ENCODE data around the gene TRPM3.
"Not testable (repeated sequence)": the region's sequence is repeated elsewhere in the genome, so short reads cannot be mapped to it uniquely, and the experiment has no call there.

TRPM3 gene

GRCh38 chr9:70749066-70749465 lies 372.4 kb downstream of the TRPM3 start:
- DNase-seq (no peak), ATAC-seq (no peak)

- ATAC-seq (no peak), DNase-seq (no peak)
These were observed 374.1 kb downstream of the TRPM3 start for GRCh38 chr9:70747261-70747718.

- ATAC-seq (no peak), DNase-seq (no peak)
These were observed 374.7 kb downstream of the TRPM3 start for GRCh38 chr9:70746760-70747159.

GRCh38 chr9:70746316-70746715 lies 375.1 kb downstream of the TRPM3 start:
- DNase-seq (no peak), ATAC-seq (no peak)

- not testable (repeated sequence) for ATAC-seq, DNase-seq
These were observed 396.6 kb downstream of the TRPM3 start for GRCh38 chr9:70724794-70725193.

GRCh38 chr9:70724025-70724424 lies 397.4 kb downstream of the TRPM3 start:
- not testable (repeated sequence) for DNase-seq, ATAC-seq

GRCh38 chr9:70706797-70707196 lies 414.6 kb downstream of the TRPM3 start:
- DNase-seq, ATAC-seq: not testable (repeated sequence)

- ATAC-seq (no peak), DNase-seq (no peak)
These were observed 420.3 kb downstream of the TRPM3 start for GRCh38 chr9:70701163-70701562.

- DNase-seq = no peak
- no peak for ATAC-seq
These were observed 424.6 kb downstream of the TRPM3 start for GRCh38 chr9:70696694-70697335.

GRCh38 chr9:70694758-70695157 lies 426.7 kb downstream of the TRPM3 start:
- DNase-seq = no peak

GRCh38 chr9:70693186-70693585 lies 428.2 kb downstream of the TRPM3 start:
- no peak for DNase-seq
- ATAC-seq = no peak

More at GRCh38 chr9:70694758-70695157, 426.7 kb downstream of the TRPM3 start:
- ATAC-seq = no peak

GRCh38 chr9:70692431-70692830 lies 429.0 kb downstream of the TRPM3 start:
- ATAC-seq = no peak
- DNase-seq = no peak

- no peak for ATAC-seq
- DNase-seq = no peak
These were observed 432.7 kb downstream of the TRPM3 start for GRCh38 chr9:70688704-70689103.

- DNase-seq (no peak), ATAC-seq (no peak)
These were observed 437.6 kb downstream of the TRPM3 start for GRCh38 chr9:70683841-70684240.

GRCh38 chr9:70682298-70682697 lies 439.1 kb downstream of the TRPM3 start:
- ATAC-seq = no peak

GRCh38 chr9:70679845-70680244 lies 441.6 kb downstream of the TRPM3 start:
- DNase-seq = no peak

More at GRCh38 chr9:70682298-70682697, 439.1 kb downstream of the TRPM3 start:
- DNase-seq = no peak

GRCh38 chr9:70678153-70678552 lies 443.3 kb downstream of the TRPM3 start:
- ATAC-seq (no peak), DNase-seq (no peak)

More at GRCh38 chr9:70679845-70680244, 441.6 kb downstream of the TRPM3 start:
- ATAC-seq = no peak

- DNase-seq (no peak), ATAC-seq (no peak)
These were observed 444.2 kb downstream of the TRPM3 start for GRCh38 chr9:70677055-70677735.

- DNase-seq = no peak
- no peak for ATAC-seq
These were observed 445.5 kb downstream of the TRPM3 start for GRCh38 chr9:70675868-70676370.

- DNase-seq = no peak
- ATAC-seq = no peak
These were observed 447.6 kb downstream of the TRPM3 start for GRCh38 chr9:70673844-70674243.

GRCh38 chr9:70672161-70672649 lies 449.2 kb downstream of the TRPM3 start:
- DNase-seq = no peak
- ATAC-seq = no peak

- ATAC-seq = no peak
- no peak for DNase-seq
These were observed 452.7 kb downstream of the TRPM3 start for GRCh38 chr9:70668751-70669150.

GRCh38 chr9:70658765-70659164 lies 462.7 kb downstream of the TRPM3 start:
- ATAC-seq (no peak), DNase-seq (no peak)
